NCI-H524 (cell line): Measurements from ENCODE around the gene SHLD3.
A peak's percentile ranks its signal among the peaks of the same experiment; 100 is the strongest.
"Not testable (repeated sequence)": the region's sequence is repeated elsewhere in the genome, so short reads cannot be mapped to it uniquely, and the experiment has no call there.

Experiments used
- DNase-seq, 2 experiments: peaks; one replicate each; lab custom pipeline; 2025; lab: John Stamatoyannopoulos, UW

The SHLD3 gene, protein sequence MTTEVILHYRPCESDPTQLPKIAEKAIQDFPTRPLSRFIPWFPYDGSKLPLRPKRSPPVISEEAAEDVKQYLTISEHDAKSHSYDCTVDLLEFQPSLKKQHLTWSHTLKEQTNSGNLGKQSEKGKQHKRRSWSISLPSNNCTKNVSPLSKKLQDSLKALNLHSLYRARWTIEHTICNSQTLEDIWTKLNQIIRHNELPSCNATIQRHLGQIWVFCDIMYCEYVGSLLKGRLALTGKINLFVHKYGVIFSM

DNA sequence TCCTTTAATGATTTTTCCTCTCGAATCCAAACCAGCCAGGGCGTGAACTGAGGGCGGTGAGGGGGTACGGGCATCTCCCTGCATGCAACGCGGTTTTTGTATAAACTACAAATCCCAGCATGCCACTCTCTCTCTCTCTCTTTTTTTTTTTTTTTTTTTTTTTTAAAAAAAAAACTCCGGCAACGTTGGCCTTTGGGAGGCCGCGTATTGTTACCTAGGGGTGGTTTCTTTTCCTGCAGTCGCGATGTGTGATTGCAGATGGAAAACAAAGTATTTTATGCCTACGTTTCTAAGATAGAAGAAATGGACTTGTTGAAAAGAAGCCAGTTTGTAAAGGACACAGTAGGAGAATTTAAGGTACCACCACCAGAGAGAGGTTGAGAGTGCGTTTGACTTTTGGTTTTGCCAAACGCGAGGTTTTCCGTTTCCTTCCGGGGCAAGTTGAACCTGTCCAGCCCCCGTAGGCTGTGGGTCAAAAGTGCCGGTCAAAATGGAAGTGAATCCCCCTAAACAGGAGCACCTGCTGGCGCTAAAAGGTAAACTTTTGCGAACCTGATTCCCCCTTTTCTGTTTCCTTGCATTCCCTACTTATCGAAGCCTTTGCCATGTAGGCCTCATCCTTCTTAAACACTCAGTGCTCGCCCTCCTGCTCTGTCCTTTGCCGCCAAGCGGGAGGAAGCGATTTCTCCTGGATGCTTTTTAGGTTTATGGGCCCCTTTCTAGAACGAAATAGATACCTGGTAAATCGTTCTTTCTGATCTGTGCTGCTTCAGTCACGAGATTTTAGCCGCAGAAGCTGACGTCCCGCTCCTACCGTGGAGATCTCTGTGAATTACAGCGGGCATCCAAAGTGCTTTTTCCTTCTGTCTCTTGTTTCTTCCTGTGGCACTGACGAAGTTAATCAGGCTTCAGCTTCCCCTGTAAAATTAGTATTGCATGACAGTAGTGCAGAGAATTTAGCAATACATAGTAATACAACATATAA lies at the start of gene SHLD3, which contains the start of gene TRAPPC13:
Gene SHLD3, plus strand, starts transcription at position 457 of the 985 bp plus-strand sequence. CDS start 4,561 bp downstream, outside the sequence.
Gene TRAPPC13, plus strand, starts transcription at position 457 of the 985 bp plus-strand sequence. Its CDS starts 34 bp downstream, at position 491.
- DNase-seq: peak; percentile 86 to 91

DNA sequence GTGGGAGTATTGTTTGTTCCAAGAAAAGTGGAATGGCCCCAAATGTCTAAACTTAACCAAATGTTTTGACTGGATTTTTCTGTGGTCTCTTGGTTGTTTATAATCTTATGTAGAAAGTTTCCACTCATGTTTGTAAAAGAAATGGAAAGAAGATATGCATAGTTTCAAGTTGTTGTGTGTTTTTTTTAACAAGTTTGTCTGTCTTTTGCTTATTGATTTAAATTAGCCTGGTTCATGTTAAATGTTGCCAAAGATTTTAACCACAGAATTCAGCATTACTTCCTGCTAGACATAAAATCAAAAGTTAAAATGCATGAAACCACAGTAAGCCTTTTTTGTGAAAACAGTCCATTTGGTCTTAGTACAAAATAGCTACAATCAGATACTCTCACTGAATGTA lies 47.7 kb upstream of the SHLD3 start:
- no peak for DNase-seq

DNA sequence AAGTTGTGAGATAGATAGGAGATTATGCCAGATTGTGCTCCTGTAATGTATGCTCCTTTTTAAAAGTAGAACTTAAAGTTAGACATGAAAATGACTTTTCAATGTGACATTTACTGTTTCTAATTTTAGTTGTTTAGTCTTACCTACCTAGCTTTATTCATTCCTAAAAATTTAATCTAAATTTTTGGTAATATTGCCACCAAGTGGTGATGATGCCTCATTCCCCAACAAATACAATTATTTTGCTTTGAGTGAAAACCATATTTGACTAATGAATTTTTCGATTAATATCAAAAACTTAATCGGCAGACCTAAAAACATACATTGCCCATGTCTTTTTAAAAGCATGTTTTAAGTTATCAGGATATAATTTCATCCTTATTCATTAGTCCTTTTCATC lies 36.1 kb upstream of the SHLD3 start:
- no peak for DNase-seq

DNA sequence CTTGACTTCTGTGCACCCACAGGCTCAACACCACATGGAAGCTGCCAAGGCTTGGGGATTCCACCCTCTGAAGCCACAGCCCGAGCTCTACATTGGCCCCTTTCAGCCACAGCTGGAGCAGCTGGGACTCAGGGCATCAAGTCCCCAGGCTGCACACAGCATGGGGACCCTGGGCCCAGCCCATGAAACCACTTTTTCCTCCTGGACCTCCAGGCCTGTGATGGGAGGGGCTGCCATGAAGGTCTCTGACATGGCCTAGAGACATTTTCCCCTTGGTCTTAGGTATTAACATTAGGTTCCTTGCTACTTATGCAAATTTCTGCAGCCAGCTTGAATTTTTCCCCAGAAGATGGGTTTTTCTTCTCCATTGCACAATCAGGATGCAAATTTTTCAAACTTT lies 23.1 kb upstream of the SHLD3 start:
- not testable (repeated sequence) for DNase-seq

DNA sequence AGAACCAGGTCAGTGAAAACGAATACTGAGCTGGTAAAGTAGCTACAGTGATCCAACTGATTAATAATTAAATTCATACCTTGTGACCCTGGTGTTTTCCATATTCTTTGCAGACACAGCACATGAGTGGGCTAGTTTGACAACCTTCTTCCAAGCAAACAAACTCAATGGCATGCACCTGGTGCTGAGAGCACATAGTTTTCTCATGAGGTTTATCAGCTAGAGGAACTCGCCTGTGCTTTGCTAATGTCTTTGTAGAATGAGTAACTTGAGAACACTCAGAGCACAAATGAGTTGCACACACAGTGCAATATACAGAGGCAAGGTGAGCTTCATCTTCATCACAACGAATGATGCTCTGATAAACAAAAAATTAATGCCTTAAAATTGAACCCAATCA lies 13.3 kb upstream of the SHLD3 start:
- no peak for DNase-seq

DNA sequence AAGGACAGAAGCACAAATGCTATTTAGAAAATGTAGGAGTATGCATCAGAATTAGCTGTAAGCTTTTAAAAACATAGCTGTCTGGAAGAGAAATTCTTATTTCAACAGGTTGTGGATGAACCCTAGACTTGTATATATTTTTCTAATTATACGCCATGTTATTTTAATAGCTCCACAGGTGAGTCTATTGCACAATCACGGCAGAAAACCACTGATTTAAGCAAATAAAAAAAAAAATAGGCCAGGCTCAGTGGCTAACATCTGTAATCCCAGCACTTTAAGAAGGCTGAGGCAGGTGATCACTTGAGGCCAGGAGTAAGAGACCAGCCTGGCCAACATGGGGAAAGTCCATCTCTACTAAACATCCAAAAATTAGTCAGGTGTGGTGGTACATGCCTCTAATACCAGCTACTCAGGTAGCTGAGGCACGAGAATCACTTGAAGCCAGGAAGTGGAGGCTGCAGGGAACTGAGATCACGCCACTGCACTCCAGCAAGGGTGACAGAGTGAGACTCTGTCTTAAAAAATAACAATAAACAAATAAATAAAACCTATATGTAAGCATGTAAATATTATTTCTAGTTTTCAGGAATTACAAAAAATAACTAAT lies 12.4 kb upstream of the SHLD3 start:
- no peak for DNase-seq

DNA sequence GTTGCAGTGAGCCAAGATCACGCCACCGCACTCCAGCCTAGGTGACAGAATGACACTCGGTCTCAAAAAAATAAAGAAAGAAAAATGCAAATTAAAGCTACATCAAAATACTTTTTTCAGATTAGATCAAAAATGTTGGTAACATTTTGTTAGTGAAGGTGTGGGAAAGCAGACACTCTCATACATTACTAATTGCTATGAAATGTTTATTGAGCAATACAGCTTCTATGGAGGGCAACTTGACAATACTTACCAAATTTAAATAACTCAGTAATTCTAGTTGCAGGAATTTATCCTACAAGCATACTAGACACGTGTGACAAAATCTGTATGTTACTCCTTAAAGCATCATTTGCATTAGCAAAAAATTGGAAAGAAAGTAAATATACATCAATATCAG lies 4.8 kb upstream of the SHLD3 start:
- no peak for DNase-seq

DNA sequence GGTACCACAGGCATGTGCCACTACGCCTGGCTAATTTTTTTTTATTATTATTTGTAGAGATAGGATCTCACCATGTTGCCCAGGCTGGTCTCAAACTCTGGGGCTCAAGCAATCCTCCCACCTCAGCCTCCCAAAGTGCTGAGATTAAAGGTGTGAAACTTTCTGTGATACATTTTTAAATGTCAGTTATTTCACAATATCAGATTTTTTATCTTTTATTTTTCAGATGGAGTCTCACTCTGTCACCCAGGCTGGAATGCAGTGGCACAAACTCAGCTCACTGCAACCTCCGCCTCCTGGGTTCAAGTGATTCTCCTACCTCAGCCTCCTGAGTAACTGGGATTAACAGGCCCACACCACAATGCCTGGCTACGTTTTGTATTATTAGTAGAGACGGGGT lies 2.9 kb upstream of the SHLD3 start:
- DNase-seq: not testable (repeated sequence)

DNA sequence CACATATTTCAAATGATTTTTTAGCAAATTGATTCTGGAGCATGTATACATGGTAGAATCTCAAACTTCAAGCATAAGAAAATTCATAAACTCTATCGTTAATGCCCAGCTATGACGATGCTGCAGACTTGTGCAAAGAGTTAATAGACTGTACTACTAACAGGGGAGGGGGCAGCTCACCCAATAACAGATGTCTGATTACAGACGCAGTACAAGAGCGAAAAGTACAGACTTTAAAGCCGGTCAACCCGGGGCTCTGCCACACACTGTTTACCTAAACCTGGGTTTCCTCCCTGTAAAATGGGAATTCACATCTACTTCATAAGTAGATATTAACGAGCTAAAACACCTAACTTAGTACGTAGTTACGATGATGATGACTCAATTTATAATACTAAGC lies 1.3 kb upstream of the SHLD3 start:
- DNase-seq: peak in 1 of 2 experiments; percentile 27

DNA sequence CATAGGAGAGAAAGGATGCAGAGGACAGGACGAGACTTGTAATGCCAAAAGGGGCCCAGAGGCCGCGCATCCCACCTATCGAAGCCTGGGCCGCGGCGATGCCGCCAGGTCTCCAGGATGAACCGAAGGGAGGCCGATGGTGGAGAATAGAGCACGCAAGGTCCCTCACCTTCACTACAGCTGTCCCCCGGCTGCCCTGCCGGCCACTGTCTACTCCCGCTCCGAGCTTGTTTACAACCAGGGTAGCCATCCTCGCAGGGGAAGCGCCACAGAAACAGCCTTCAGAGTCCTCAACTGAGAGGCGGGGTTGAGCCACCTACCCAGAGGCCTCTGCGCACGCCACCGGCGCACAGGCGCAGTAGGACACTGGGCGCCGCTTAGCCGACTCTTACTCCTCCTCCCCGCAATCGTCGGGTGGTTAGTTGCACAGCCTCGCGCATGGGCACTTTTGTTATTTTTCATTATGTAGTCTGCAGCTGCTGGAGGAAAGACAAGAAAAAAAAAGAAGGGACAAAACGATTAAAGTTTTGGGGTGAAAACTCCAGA lies 729 bp upstream of the SHLD3 start, which contains the start of gene TRIM23:
Gene TRIM23, minus strand, starts transcription at position 309 of the 546 bp plus-strand sequence. Its CDS starts 59 bp downstream, at position 250.
- peak; percentile 88 to 91 for DNase-seq

DNA sequence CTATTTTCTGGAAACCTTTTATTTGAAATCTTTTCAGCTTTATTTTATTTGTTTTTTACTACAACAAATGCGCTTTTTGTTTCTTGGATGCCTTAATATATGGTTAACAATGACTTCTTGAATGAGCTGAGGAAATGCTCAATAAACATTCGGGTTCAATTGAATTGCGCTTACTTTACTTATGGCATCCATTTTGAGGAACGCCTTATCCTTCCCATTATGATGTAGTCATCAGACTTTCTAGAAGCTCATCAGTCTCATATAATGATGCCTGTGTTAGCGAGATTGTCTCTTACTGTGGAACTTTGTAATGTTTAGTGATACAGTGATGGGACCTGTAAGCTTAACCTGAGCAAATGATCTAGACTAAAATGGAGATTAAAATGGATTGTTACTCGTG lies 916 bp downstream of the SHLD3 start:
- no peak for DNase-seq

DNA sequence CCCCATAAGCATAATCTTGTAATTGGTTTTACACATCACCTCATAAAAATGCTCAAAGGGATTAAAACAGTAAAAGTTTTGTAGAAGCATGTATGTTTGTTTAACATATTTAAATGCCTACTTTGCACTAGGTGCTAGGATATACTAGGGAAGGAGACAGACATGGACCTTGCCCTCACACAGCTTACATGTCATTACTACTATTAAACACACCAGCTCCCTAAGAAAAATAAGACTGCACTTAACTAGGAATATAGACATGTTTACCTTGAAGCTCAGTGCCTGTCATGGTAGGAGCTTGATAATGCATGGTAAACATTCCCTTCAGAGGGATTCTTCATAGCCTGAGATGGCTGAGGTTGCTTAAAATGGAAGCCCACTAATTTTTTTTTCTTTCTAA lies 6.2 kb downstream of the SHLD3 start:
- DNase-seq: no peak

DNA sequence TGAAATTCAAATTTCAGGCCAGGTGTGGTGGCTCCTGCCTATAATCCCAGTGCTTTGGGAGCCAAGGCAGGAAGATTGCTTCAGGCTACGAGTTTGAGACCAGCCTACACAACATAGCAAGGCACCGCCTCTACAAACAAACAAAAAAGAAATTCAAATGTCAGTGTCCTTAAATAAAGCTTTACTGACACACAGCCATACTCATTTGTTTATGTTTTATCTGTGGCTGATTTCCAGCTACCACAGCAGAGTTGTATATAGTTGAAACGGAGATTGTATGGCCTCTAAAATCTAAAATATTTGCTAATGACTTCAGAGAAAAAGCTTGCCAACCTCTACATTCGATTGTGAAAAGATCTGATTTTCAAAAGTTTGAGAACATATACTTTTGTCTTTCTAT lies 15.4 kb downstream of the SHLD3 start:
- no peak for DNase-seq

DNA sequence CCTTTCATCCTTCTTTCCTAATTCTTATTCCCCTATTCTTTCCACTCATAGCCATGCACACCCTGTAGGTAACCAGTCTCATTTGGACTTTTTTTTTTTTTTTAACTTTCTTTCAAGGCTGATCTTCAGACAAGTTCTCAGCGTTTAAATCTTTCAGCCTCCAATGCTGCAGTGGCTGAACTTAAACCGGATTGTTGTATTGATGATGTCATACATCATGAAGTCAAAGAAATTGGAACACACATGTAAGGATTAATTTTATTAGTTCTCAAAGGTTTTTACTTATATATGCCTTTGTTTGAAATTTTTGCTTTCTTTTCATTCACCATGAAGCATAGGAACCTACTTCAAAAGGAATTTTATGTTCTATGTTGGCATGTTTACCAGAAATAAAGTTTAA lies 22.1 kb downstream of the SHLD3 start:
- DNase-seq: no peak

DNA sequence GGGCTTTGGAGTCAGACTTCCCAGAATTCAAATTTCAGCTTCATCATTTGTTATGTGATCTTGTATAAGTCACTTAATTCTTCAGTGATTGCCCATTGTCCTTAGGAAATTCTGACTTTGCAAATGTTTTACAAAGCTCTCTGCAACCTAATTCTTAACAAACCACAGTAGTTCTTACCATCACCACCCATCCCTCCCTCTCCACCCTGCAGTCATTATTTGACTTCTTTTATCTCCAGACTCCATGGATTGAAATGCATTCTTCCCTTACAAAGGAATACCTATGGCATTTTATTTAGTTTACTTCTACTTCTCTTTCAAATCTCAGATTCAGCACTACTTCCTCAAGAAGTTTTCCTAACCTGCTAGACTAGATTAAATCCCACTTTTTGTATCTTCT lies 23.1 kb downstream of the SHLD3 start:
- no peak for DNase-seq

DNA sequence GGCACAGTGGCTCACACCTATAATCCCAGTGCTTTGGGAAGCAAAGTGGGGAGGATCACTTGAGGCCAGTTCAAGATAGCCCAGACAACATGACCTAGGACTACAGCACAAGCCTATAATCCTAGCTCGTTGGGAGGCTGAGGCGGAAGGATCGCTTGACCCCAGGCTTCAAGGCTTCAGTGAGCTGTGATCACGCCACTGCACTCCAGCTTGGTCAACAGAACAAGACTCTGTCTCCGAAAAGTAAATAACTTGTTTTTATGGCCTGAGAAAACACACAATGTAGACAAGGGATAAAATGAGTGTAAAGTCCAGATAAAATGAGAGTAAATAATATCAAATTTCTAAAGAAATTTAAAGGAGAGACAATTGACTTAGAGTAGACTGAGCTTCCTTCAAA lies 26.3 kb downstream of the SHLD3 start:
- no peak for DNase-seq

DNA sequence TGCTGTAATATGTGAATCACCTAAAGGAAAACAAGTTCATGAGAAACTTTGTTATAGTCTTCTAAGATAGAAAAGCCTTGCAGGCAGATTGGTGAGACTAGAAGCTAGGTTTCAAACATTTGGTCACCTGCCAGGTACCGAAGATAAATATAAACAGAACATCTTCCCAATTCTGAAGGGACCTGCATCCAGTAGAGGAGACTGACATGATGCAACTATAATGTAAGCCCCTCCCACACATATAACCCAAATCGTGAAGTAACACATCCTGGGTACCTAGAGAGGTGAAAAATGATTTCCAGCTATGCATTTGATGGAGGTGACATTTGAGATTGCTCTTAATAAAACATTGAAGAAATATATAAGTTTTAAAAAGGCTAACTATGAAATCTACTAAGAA lies 29.9 kb downstream of the SHLD3 start:
- DNase-seq: no peak

DNA sequence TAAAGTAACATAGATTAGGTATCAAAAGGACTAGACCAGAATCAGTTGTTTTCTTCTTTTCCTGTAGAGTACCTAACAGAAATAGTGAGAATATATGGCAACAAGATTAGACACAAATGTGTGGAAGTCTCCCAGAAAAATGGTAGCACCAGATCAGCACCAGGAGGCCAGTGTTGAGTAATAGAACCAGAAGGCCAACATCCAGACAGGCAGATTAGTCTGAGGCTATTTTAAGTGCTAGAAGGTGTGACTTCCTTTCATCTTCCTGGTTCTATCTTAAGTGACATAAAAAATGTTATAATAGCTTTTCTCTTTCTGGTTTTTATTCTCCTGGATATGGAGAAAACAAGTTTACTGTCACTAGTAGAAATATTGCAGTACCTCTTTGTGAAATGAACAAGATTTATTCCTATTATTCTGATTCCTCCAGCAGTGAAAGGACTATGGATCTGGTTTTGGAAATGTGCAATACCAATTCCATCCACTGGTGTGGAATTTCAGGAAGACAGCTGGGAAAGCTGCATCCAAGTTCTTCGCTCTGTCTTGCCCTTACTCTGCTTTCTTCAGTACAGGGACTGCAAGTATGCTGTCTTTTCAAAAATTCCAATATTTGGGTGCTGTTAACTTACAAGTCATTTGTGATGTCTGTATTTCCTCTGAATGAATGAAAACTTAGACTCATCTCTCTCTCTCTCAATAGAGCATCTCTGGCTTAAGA lies 39.1 kb downstream of the SHLD3 start:
- DNase-seq: no peak

DNA sequence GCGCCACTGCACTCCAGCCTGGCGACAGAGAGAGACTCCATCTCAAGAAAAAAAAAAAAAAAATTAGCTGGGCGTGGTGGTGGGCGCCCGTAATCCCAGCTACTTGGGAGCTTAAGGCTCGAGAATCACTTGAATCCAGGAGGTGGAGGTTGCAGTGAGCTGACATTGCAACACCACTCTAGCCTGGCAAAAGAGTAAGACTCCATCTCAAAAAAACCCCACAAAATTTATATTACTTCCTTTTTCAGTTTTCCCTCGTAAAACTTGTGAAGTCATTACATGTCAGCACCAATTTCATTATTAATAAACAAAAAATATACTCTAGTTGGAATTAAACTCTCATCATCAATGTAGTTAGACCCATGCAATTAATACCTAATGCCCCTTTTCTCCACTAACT lies 43.9 kb downstream of the SHLD3 start:
- no peak for DNase-seq

DNA sequence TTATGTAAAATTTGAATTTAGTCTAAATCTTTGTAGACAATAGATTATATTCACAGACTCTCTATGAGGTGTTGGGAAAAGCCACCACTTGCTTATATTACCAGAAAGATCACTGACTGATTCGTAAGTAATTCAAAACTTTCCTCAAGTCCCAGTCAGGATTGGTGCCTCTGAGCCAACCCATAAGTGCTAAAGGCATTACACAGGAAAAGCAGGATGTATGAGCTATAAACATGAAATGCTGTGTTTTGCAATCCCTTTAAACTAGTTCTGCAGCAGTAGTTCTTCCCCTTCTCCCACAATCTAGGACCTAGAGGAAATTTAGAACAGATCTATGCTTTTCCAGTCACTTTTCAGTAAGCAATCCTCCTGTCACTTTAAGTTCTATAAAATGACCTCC lies 48.0 kb downstream of the SHLD3 start:
- DNase-seq: no peak

DNA sequence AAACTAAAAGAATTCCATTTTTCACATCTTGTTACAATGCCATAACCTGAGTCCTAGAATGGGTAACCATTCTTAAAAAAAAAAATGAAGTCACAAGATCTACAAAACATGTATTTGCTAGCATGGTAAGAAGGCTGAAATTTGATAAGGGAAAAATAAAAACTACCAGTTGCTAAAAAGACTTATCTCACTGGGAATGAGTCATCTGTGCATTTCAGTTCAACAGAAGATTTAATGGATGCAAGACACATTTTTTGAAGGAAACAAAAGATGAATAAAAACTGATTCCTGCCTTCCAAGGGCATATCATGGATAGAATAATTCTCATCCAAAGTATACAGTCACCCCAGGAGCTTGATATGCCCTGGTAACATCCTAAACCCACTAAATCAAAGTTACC lies 49.9 kb downstream of the SHLD3 start:
- DNase-seq: no peak

DNA sequence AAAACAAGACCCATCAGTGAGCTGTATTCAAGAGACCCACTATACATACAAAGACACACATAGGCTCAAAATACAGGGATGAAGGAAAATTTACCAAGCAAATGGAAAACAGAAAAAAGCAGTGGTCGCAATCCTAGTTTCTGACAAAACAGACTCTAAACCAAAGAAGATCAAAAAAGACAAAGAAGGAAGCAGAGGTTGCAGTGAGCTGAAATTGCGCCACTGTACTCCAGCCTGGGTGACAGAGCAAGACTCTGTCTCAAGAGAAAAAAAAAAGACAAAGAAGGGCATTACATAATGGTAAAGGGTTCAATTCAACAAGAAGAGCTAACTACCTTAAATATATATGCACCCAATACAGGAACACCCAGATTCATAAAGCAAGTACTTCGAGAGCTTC lies 51.2 kb downstream of the SHLD3 start:
- DNase-seq: not testable (repeated sequence)
